HepG2 (cell line): ENCODE measurements around the gene HOXB2. TPM values are rescaled to one million over a fixed set of nuclear protein-coding genes. Genes with fewer than 3 reads are reported as not detected.
A peak's percentile ranks its signal among the peaks of the same experiment; 100 is the strongest.

Source experiments
- ATAC-seq: fragments of 200-7000 bp; cut with Tn5 transposase; 3 replicates; pipeline ENCODE4 v1.9.1; 2020; ENCODE audit warnings: mild to moderate bottlenecking, moderate library complexity
- BruUV-seq: library from RNA; stranded (reverse); fragments of 400-500 nt; replicated peaks from 2 replicates; lab custom pipeline; 2021; lab: Mats Ljungman, UMichigan
- CTCF ChIA-PET: fragments of 300-600 bp; formaldehyde crosslinking; extraction: SDS; loops from one replicate; lab custom pipeline; 2021; ENCODE audit warnings: low total read pairs, inconsistent platforms, low intra/inter-chr PET ratio; lab: Yijun Ruan, JAX
- POLR2A ChIA-PET: fragments of 350-600 bp; sonication (Branson Sonifier 250); formaldehyde crosslinking; loops from one replicate; lab custom pipeline; 2020; ENCODE audit warnings: antibody characterized with exemption, inconsistent platforms; lab: Yijun Ruan, JAX
- DNase-seq: peaks from one replicate; pipeline ENCODE4 v3.0.0-alpha.2; 2015; ENCODE audit warnings: low spot score
- FAIRE-seq: peaks from 3 replicates; lab custom pipeline; 2011; peaks lifted over from hg19 to GRCh38; lab: Jason Lieb, UNC
- H2AFZ ChIP-seq: one replicate; pipeline ENCODE4 v1.6.1; 2011; ENCODE audit warnings: low read length, inconsistent platforms
- H3K27ac ChIP-seq: fragments of 300-600 bp; 3 replicates; pipeline ENCODE4 v1.8.0; 2011; ENCODE audit warnings: mixed run types, mild to moderate bottlenecking, mixed read lengths, low read length, inconsistent platforms; ENCODE audit not compliant: insufficient read depth; ENCODE audit errors: extremely low read length
- H3K27me3 ChIP-seq, 2 experiments: fragments of 200-600 bp in 1 of 2; 2 replicates in 1 of 2; 3 replicates in 1 of 2; pipeline versions ENCODE4 v1.6.0 to v1.8.0; 2011; ENCODE audit warnings: low read length in 2 of 2, mild to moderate bottlenecking in 2 of 2, moderate library complexity in 2 of 2, inconsistent platforms in 1 of 2; ENCODE audit not compliant: insufficient read depth in 2 of 2, control insufficient read depth in 1 of 2
- H3K36me3 ChIP-seq, 2 experiments: fragments of 200-600 bp in 1 of 2; replicated peaks in 1 of 2; 2 replicates in 1 of 2; 3 replicates in 1 of 2; pipeline versions ENCODE4 v1.5.1 to v1.8.0; 2011; ENCODE audit warnings: low read length in 2 of 2, inconsistent platforms in 1 of 2; ENCODE audit not compliant: insufficient read depth in 2 of 2, control insufficient read depth in 1 of 2
- H3K4me1 ChIP-seq: 2 replicates; pipeline ENCODE4 v1.5.1; 2012; ENCODE audit warnings: low read length, inconsistent platforms; ENCODE audit not compliant: insufficient read depth
- H3K4me2 ChIP-seq: 2 replicates; pipeline ENCODE4 v1.6.0; 2011; ENCODE audit warnings: low read depth, low read length, inconsistent platforms
- H3K4me3 ChIP-seq, 3 experiments: fragments of 200-600 bp in 1 of 3; sonication (generic), shearing (Covaris generic) in 1 of 3; replicated peaks in 1 of 3; 2 replicates each; pipeline ENCODE4 v1.5.1; 2011 to 2016; ENCODE audit warnings: low read length in 3 of 3, inconsistent platforms in 2 of 3, low read depth in 2 of 3, mild to moderate bottlenecking in 2 of 3, control low read depth in 1 of 3, mixed read lengths in 1 of 3; ENCODE audit not compliant: insufficient read depth in 1 of 3
- H3K79me2 ChIP-seq: one replicate; pipeline ENCODE4 v1.6.1; 2011; ENCODE audit warnings: low read length, inconsistent platforms; ENCODE audit not compliant: insufficient read depth
- H3K9ac ChIP-seq: 2 replicates; pipeline ENCODE4 v1.6.0; 2011; ENCODE audit warnings: mild to moderate bottlenecking, low read depth, low read length, inconsistent platforms; ENCODE audit not compliant: insufficient read depth
- H3K9me3 ChIP-seq: 2 replicates; pipeline ENCODE4 v1.5.1; 2012; ENCODE audit warnings: mild to moderate bottlenecking, low read length
- H4K20me1 ChIP-seq: 2 replicates; pipeline ENCODE4 v1.6.0; 2011; ENCODE audit warnings: inconsistent platforms, mild to moderate bottlenecking, low read length, moderate library complexity; ENCODE audit not compliant: insufficient read depth
- HOXA9 ChIP-seq: sonication (generic); formaldehyde crosslinking; IDR thresholded peaks from 2 replicates; pipeline ENCODE4 v1.8.1; 2022; ENCODE audit warnings: missing genetic modification reagents, mild to moderate bottlenecking, moderate library complexity, borderline replicate concordance
- KLF15 ChIP-seq: sonication (generic); formaldehyde crosslinking; IDR thresholded peaks from 2 replicates; pipeline ENCODE4 v1.8.1; 2023; ENCODE audit warnings: borderline replicate concordance, mild to moderate bottlenecking, inconsistent platforms, missing genetic modification reagents, mixed read lengths
- MED13 ChIP-seq: sonication (generic); formaldehyde crosslinking; IDR thresholded peaks from 2 replicates; pipeline ENCODE4 v1.5.0; 2020; ENCODE audit warnings: missing genetic modification reagents
- MEIS1 ChIP-seq: sonication (generic); formaldehyde crosslinking; IDR thresholded peaks from 2 replicates; pipeline ENCODE4 v1.9.0; 2021; ENCODE audit warnings: mild to moderate bottlenecking, missing genetic modification reagents, moderate library complexity, borderline replicate concordance
- NCOA5 ChIP-seq: sonication (generic); formaldehyde crosslinking; IDR thresholded peaks from 2 replicates; pipeline ENCODE4 v1.4.0; 2020; ENCODE audit warnings: missing genetic modification reagents
- NCOR1 ChIP-seq: fragments of 200-600 bp; sonication (generic); IDR thresholded peaks from 2 replicates; pipeline ENCODE4 v1.7.0; 2017; ENCODE audit warnings: antibody characterized with exemption, low read length, borderline replicate concordance
- RAD21 ChIP-seq: fragments of 450-650 bp; formaldehyde crosslinking; IDR thresholded peaks from 2 replicates; pipeline ENCODE4 v1.5.0; 2020; ENCODE audit warnings: mild to moderate bottlenecking
- RARG ChIP-seq: sonication (generic); formaldehyde crosslinking; IDR thresholded peaks from 2 replicates; pipeline ENCODE4 v1.4.0; 2020; ENCODE audit warnings: low read depth, mild to moderate bottlenecking, missing genetic modification reagents
- SRSF4 ChIP-seq: fragments of 200-400 bp; formaldehyde crosslinking; IDR thresholded peaks from one replicate; pipeline ENCODE4 v1.6.1; 2018; ENCODE audit warnings: mild to moderate bottlenecking, low read depth, low read length, moderate library complexity; ENCODE audit not compliant: poor library complexity, severe bottlenecking
- TBX2 ChIP-seq: sonication (generic); formaldehyde crosslinking; IDR thresholded peaks from 2 replicates; pipeline ENCODE4 v1.5.0; 2020; ENCODE audit warnings: missing genetic modification reagents, mild to moderate bottlenecking, borderline replicate concordance
- ZBTB38 ChIP-seq: sonication (generic); formaldehyde crosslinking; IDR thresholded peaks from 2 replicates; pipeline ENCODE4 v1.5.1; 2020; ENCODE audit warnings: mild to moderate bottlenecking, missing genetic modification reagents
- ZNF160 ChIP-seq: sonication (generic); formaldehyde crosslinking; IDR thresholded peaks from 2 replicates; pipeline ENCODE4 v1.8.0; 2022; ENCODE audit warnings: mild to moderate bottlenecking, inconsistent platforms, missing genetic modification reagents
- ZNF33A ChIP-seq: sonication (generic); formaldehyde crosslinking; IDR thresholded peaks from 2 replicates; pipeline ENCODE4 v1.5.1; 2020; ENCODE audit warnings: missing genetic modification reagents, mild to moderate bottlenecking, moderate library complexity, borderline replicate concordance
- ZNF619 ChIP-seq: sonication (generic); formaldehyde crosslinking; IDR thresholded peaks from 2 replicates; pipeline ENCODE4 v1.4.0; 2020; ENCODE audit warnings: mild to moderate bottlenecking, missing genetic modification reagents
- WGBS: methylation state at CpG from one replicate; pipeline ENCODE4 v1.1.6; 2017; ENCODE audit warnings: low lambda C conversion rate; 5-methylcytosine and 5-hydroxymethylcytosine counted together
- in situ Hi-C: cut with HindIII; loops from 2 replicates; pipeline ENCODE4 v1.10.0; 2017; ENCODE audit warnings: low pct_unique_long_range_greater_than_20kb; ENCODE audit not compliant: extremely low pct_ligation_motif_present
- intact Hi-C: fragments of 100-400 bp; cut with micrococcal nuclease; formaldehyde crosslinking; loops from one replicate; pipeline ENCODE4 v1.10.0; 2022; ENCODE audit not compliant: unreplicated experiment
- polyA plus RNA-seq, 8 experiments: library from polyadenylated mRNA; depleted of rRNA in 3 of 8; stranded (reverse) in 7 of 8; unstranded in 1 of 8; fragments of >200 nt; fragmentation: Illumina TruSeq in 4 of 8; extraction: Trizol in 4 of 8; gene quantifications; 2 replicates each; pipeline versions ENCODE4 v1.2.1 to v1.2.3, GENCODE V29; 2011 to 2016; ENCODE audit warnings: low read depth in 4 of 8, missing spikeins in 1 of 8, mixed read lengths in 1 of 8; ENCODE audit not compliant: insufficient read depth in 1 of 8
- total RNA-seq, 5 experiments: library from RNA; depleted of rRNA; stranded (reverse); fragments of >200 nt; fragmentation: Illumina TruSeq; extraction: Trizol; gene quantifications; 2 replicates each; pipeline ENCODE4 v1.2.3, GENCODE V29; 2016; ENCODE audit warnings: low read depth in 1 of 5
- TF ChIP-seq, protein P1 (sequence below): sonication (generic); formaldehyde crosslinking; IDR thresholded peaks from 2 replicates; pipeline ENCODE4 v1.5.0; 2020; ENCODE audit warnings: mild to moderate bottlenecking, missing genetic modification reagents, moderate library complexity
- TF ChIP-seq, protein P2 (sequence below): sonication (generic); formaldehyde crosslinking; IDR thresholded peaks from 2 replicates; pipeline ENCODE4 v1.4.0; 2020; ENCODE audit warnings: missing genetic modification reagents
- TF ChIP-seq, protein P3 (sequence below): sonication (generic); formaldehyde crosslinking; conservative IDR thresholded peaks from 2 replicates; pipeline ENCODE4 v1.8.0; 2022; ENCODE audit warnings: low read depth, missing genetic modification reagents
- TF ChIP-seq, protein P4 (sequence below): IDR thresholded peaks from 2 replicates; pipeline ENCODE4 v1.6.1; 2016; ENCODE audit warnings: missing genetic modification reagents, missing compliant biosample characterization
- TF ChIP-seq, protein P5 (sequence below), 2 experiments: fragments of 450-650 bp in 1 of 2; sonication (generic) in 1 of 2; formaldehyde crosslinking; IDR thresholded peaks; 2 replicates each; pipeline versions ENCODE4 v1.5.0 to v1.8.0; 2020 to 2022; ENCODE audit warnings: mild to moderate bottlenecking in 1 of 2, missing genetic modification reagents in 1 of 2

HOXB2 gene
- total and polyA plus RNA-seq, 2 of the 13 experiments (the other 11 are each of a cell fraction or from before 2014, with no cell fraction given), result not detected

DNA sequence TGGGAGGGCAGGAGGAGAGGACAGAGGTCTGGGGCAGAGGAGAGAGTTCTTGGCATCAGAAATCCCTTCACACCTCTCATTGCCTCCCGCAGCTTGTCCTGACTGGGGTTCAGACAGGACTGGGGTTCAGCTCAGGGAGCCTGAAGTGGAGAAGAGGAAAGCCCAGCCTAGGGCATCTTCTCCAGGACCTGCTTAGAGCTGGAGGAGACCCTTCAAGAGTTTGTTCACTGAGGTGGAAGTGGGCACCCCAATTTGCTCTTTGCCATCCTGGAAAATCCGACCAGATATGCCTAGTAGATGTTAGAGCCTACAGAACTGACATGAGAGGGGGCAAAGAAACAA, 43.1 kb upstream of the HOXB2 start (continued):
- TF ChIP-seq, protein P1, sequence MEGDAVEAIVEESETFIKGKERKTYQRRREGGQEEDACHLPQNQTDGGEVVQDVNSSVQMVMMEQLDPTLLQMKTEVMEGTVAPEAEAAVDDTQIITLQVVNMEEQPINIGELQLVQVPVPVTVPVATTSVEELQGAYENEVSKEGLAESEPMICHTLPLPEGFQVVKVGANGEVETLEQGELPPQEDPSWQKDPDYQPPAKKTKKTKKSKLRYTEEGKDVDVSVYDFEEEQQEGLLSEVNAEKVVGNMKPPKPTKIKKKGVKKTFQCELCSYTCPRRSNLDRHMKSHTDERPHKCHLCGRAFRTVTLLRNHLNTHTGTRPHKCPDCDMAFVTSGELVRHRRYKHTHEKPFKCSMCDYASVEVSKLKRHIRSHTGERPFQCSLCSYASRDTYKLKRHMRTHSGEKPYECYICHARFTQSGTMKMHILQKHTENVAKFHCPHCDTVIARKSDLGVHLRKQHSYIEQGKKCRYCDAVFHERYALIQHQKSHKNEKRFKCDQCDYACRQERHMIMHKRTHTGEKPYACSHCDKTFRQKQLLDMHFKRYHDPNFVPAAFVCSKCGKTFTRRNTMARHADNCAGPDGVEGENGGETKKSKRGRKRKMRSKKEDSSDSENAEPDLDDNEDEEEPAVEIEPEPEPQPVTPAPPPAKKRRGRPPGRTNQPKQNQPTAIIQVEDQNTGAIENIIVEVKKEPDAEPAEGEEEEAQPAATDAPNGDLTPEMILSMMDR (CRISPR knock-in tag), result no peak
- no peak for TF ChIP-seq MEIS1
- TF ChIP-seq HOXA9 (CRISPR knock-in tag), result no peak
- TF ChIP-seq MED13, result no peak
- no peak for TF ChIP-seq ZNF160 (CRISPR knock-in tag)
- TF ChIP-seq NCOA5, result no peak
- TF ChIP-seq ZBTB38, result no peak
- TF ChIP-seq, protein P2, sequence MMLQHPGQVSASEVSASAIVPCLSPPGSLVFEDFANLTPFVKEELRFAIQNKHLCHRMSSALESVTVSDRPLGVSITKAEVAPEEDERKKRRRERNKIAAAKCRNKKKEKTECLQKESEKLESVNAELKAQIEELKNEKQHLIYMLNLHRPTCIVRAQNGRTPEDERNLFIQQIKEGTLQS (CRISPR knock-in tag), result no peak
- no peak for TF ChIP-seq ZNF619
- no peak for TF ChIP-seq KLF15 (CRISPR knock-in tag)
- TF ChIP-seq RARG, result no peak

DNA sequence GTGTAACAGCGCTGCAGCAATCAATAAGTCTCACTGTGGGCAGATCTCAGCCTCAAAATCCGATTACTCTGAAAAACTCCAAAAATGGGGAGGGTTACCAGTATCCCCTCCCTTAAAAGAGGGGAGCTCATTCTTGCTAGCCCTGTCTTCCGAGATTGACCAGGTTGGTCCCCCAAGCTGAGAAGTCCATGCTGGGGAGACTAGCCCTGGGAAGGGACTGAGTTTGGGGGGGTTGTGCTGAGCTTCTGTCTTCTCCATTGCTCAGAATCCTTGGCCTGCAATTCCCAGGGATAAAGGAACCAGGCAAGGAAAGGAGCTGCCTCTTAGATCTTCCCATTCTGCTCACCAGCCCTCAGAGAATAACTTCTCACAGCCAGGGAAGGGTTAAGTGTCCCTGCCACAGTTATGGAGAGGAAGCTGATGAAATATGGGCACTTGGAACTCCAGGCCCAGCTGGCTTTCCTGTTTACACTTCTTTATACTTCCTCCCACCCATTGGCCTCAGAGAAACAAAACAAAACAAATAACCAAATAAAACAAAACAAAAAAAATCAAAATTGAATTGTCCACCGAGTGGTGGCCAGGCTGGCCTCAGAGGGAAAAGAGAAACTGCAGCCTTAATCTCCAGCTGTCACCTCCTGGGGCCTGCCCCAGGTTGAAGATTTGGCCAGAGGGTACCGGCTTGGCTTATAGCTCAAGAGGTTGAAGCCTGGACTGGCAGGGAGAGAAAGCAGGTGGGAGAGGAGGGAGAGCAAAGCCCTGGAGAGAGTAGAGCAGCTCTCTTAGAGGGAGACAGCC, 42.6 kb upstream of the HOXB2 start:
- ChIA-PET POLR2A (no interaction called here), CTCF (no interaction called here)
- H3K36me3 ChIP-seq, result no peaks in the 10 kb centered on the region
- FAIRE-seq (no peak), ATAC-seq (no peak), DNase-seq (no peak)
- peaks cover 7% of the 10 kb centered on the region; the same call in 1 of the 2 replicates for H3K4me1 ChIP-seq
- peaks cover 29 to 90% of the 10 kb centered on the region in 2 experiments for H3K27me3 ChIP-seq
- H2AFZ ChIP-seq, result no peak overlapping the region
- intact Hi-C loops, result no loop called here
- H4K20me1 ChIP-seq, result peaks cover 4% of the 10 kb centered on the region; the same call in 1 of the 2 replicates
- H3K79me2 ChIP-seq, result no peaks in the 10 kb centered on the region
- in situ Hi-C loops, result no loop called here
- no peak overlapping the region for H3K4me2 ChIP-seq
- no peaks in the 10 kb centered on the region for H3K9me3 ChIP-seq
- 12% methylated on average over 5 of the region's 5 CpGs for WGBS
- no peak overlapping the region for H3K27ac ChIP-seq
- no peak overlapping the region for H3K9ac ChIP-seq
- BruUV-seq, result no TSS peak
- no peak overlapping the region for H3K4me3 ChIP-seq
- TF ChIP-seq SRSF4 (no peak), NCOR1 (no peak), RAD21 (CRISPR knock-in tag) (no peak), ZNF33A (no peak), TBX2 (CRISPR knock-in tag) (no peak)
- TF ChIP-seq, protein P3, sequence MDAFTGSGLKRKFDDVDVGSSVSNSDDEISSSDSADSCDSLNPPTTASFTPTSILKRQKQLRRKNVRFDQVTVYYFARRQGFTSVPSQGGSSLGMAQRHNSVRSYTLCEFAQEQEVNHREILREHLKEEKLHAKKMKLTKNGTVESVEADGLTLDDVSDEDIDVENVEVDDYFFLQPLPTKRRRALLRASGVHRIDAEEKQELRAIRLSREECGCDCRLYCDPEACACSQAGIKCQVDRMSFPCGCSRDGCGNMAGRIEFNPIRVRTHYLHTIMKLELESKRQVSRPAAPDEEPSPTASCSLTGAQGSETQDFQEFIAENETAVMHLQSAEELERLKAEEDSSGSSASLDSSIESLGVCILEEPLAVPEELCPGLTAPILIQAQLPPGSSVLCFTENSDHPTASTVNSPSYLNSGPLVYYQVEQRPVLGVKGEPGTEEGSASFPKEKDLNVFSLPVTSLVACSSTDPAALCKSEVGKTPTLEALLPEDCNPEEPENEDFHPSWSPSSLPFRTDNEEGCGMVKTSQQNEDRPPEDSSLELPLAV, result no peak
- TF ChIP-seq, protein P4, sequence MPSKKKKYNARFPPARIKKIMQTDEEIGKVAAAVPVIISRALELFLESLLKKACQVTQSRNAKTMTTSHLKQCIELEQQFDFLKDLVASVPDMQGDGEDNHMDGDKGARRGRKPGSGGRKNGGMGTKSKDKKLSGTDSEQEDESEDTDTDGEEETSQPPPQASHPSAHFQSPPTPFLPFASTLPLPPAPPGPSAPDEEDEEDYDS (CRISPR knock-in tag), result no peak
- TF ChIP-seq, protein P5, sequence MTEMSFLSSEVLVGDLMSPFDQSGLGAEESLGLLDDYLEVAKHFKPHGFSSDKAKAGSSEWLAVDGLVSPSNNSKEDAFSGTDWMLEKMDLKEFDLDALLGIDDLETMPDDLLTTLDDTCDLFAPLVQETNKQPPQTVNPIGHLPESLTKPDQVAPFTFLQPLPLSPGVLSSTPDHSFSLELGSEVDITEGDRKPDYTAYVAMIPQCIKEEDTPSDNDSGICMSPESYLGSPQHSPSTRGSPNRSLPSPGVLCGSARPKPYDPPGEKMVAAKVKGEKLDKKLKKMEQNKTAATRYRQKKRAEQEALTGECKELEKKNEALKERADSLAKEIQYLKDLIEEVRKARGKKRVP (CRISPR knock-in tag; IDR thresholded peaks at IDR 0.05), result peak in 1 of 2 experiments; percentile 21; a peak in 1 of 4 replicates
